Suprapubic skin (tissue), 3 donors: ENCODE measurements around the gene CACNG3.

Source experiments
- EP300 ChIP-seq: sonication (generic); formaldehyde crosslinking; IDR thresholded peaks from one replicate; pipeline ENCODE4 v1.6.1; 2017; ENCODE audit warnings: antibody characterized with exemption
- POLR2A ChIP-seq, 2 donors: fragments of 450-650 bp; IDR thresholded peaks; one replicate each; pipeline ENCODE4 v1.6.1; 2017; ENCODE audit warnings: antibody characterized with exemption in 2 of 2, mild to moderate bottlenecking in 2 of 2, moderate library complexity in 2 of 2
- TF ChIP-seq, protein P1 (sequence below), 2 donors: fragments of 200-600 bp in 1 of 2; fragments of 450-650 bp in 1 of 2; sonication (generic) in 1 of 2; IDR thresholded peaks; one replicate each; pipeline ENCODE4 v1.5.1; 2016 to 2019; ENCODE audit warnings: antibody characterized with exemption in 2 of 2, mild to moderate bottlenecking in 1 of 2, moderate library complexity in 1 of 2

DNA sequence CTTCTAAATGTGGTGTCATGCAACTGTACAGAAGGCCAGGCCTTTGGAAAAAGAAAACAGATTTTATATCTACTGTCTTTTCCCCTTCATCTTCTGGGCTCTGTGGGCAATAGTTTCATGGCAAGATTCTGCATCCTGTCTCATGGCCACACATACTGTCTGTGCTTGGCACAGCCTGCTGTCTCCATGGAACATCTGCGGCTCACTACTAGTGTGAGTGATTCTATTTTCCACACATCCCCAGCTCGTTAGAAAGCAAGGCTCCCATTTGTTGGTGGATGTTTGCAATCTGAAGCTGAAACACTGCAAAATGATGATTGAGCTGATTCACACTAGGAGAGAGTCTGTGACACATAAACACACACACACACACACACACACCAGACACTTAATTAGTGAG is 32.4 kb downstream of the CACNG3 start:
- TF ChIP-seq, protein P1, sequence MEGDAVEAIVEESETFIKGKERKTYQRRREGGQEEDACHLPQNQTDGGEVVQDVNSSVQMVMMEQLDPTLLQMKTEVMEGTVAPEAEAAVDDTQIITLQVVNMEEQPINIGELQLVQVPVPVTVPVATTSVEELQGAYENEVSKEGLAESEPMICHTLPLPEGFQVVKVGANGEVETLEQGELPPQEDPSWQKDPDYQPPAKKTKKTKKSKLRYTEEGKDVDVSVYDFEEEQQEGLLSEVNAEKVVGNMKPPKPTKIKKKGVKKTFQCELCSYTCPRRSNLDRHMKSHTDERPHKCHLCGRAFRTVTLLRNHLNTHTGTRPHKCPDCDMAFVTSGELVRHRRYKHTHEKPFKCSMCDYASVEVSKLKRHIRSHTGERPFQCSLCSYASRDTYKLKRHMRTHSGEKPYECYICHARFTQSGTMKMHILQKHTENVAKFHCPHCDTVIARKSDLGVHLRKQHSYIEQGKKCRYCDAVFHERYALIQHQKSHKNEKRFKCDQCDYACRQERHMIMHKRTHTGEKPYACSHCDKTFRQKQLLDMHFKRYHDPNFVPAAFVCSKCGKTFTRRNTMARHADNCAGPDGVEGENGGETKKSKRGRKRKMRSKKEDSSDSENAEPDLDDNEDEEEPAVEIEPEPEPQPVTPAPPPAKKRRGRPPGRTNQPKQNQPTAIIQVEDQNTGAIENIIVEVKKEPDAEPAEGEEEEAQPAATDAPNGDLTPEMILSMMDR (IDR thresholded peaks at IDR 0.05) = no peak
- TF ChIP-seq POLR2A (IDR thresholded peaks at IDR 0.05) = no peak
- no peak for TF ChIP-seq EP300
